ENCODE measurements around the gene PAN2. TPM values are rescaled to one million over a fixed set of nuclear protein-coding genes. Genes with fewer than 3 reads are reported as not detected.
A peak's percentile ranks its signal among the peaks of the same experiment; 100 is the strongest.

The PAN2 gene
- total RNA-seq, 4 donors from 2014 or later: 10.2 to 35.9 (median 14.9) TPM

GRCh38 chr12:56300644-56301464 lies 32.9 kb downstream of the PAN2 start:
- H3K27ac ChIP-seq: peak overlapping the region; percentile 92 to 98 (median 96)
- peak overlapping the region; percentile 73 to 95 (median 88) for H3K4me3 ChIP-seq
- peaks cover 25 to 57% (median 33%) of the 10 kb centered on the region in 3 donors for H3K4me1 ChIP-seq
- DNase-seq: no peak
- H3K36me3 ChIP-seq: peaks cover 0 to 25% (median 4%) of the 10 kb centered on the region in 3 donors
- TF ChIP-seq POLR2A (IDR thresholded peaks at IDR 0.05) (no peak), CTCF (IDR thresholded peaks at IDR 0.05) (no peak)
- H3K9me3 ChIP-seq: no peaks in the 10 kb centered on the region
- no peaks in the 10 kb centered on the region for H3K27me3 ChIP-seq
- WGBS, 2 donors: 36 to 53% methylated on average over 16 to 21 of the region's 21 CpGs
- intact Hi-C loops (cut with DNase I): no loop called here

- Histone ChIP-seq H3K4me1 (peaks cover 25 to 64% (median 33%) of the 10 kb centered on the region in 3 donors), H3K9me3 (no peaks in the 10 kb centered on the region), H3K36me3 (peaks cover 0 to 19% (median 4%) of the 10 kb centered on the region in 3 donors), H3K27ac (peak within 1 kb of the TSS; percentile 92 to 98 (median 96)), H3K4me3 (peak within 1 kb of the TSS; percentile 73 to 95 (median 88)), H3K27me3 (no peaks in the 10 kb centered on the region)
- intact Hi-C loops (cut with DNase I): no loop called here
- TF ChIP-seq CTCF (IDR thresholded peaks at IDR 0.05) (peak in 2 of 6 experiments; percentile 8 to 11), POLR2A (IDR thresholded peaks at IDR 0.05) (peak in 3 of 4 donors; percentile 42 to 80 (median 69))
- WGBS, 2 donors: 0% methylated on average over 22 to 28 of the region's 63 CpGs
- DNase-seq: peak; percentile 97
Observed at GRCh38 chr12:56299853-56300643, 33.8 kb downstream of the PAN2 start, which contains the start of gene CS. CS (minus strand) TSS chr12:56300330; CDS start chr12:56300201, 129 bp downstream.

- no peak for DNase-seq
- H3K4me1 ChIP-seq: peaks cover 25 to 69% (median 33%) of the 10 kb centered on the region in 3 donors
- 0 to 1% methylated on average over 10 of the region's 10 CpGs for WGBS, 2 donors
- H3K9me3 ChIP-seq: no peaks in the 10 kb centered on the region
- H3K27me3 ChIP-seq: no peaks in the 10 kb centered on the region
- H3K4me3 ChIP-seq: peak overlapping the region; percentile 73 to 95 (median 88)
- TF ChIP-seq CTCF (IDR thresholded peaks at IDR 0.05): no peak
- intact Hi-C loops (cut with DNase I): no loop called here
- H3K27ac ChIP-seq: peak overlapping the region; percentile 92 to 98 (median 96)
- H3K36me3 ChIP-seq: peaks cover 0 to 19% (median 4%) of the 10 kb centered on the region in 3 donors
Observed at GRCh38 chr12:56299308-56299852, 34.4 kb downstream of the PAN2 start.

GRCh38 chr12:56298828-56299227 lies 35.0 kb downstream of the PAN2 start:
- intact Hi-C loops (cut with DNase I): no loop called here
- H3K36me3 ChIP-seq: peaks cover 0 to 22% (median 4%) of the 10 kb centered on the region in 3 donors
- peak overlapping the region; percentile 73 to 95 (median 88) for H3K4me3 ChIP-seq
- DNase-seq: no peak
- H3K27ac ChIP-seq: peak overlapping the region; percentile 92 to 98 (median 96)
- WGBS, 2 donors: 58 to 74% methylated on average over 5 of the region's 5 CpGs
- H3K27me3 ChIP-seq: no peaks in the 10 kb centered on the region
- H3K9me3 ChIP-seq: no peaks in the 10 kb centered on the region
- H3K4me1 ChIP-seq: peaks cover 25 to 75% (median 33%) of the 10 kb centered on the region in 3 donors
- TF ChIP-seq CTCF (IDR thresholded peaks at IDR 0.05) (no peak), POLR2A (IDR thresholded peaks at IDR 0.05) (no peak)
